K562 (cell line): ENCODE data around the gene FAM114A2. TPM values are rescaled to one million over a fixed set of nuclear protein-coding genes. Genes with fewer than 3 reads are reported as not detected.

ENCODE experiments used
- ATAC-seq: fragments of 200-7000 bp; cut with Tn5 transposase; 3 replicates; pipeline ENCODE4 v1.9.1; 2020; ENCODE audit warnings: moderate library complexity
- BruUV-seq: library from RNA; stranded (reverse); fragments of 400-500 nt; replicated peaks from 2 replicates; lab custom pipeline; 2021; lab: Mats Ljungman, UMichigan
- CTCF ChIA-PET: fragments of 300-600 bp; formaldehyde crosslinking; extraction: SDS; loops from one replicate; lab custom pipeline; 2021; ENCODE audit warnings: low intra/inter-chr PET ratio; lab: Yijun Ruan, JAX
- POLR2A ChIA-PET: fragments of 300-600, 350-650 bp; sonication (Branson Sonifier 250); formaldehyde crosslinking; extraction: SDS; loops from one replicate; lab custom pipeline; 2021; ENCODE audit warnings: antibody characterized with exemption, inconsistent platforms; lab: Yijun Ruan, JAX
- DNase-seq, 4 experiments: peaks; one replicate each; pipeline versions ENCODE4 v3.0.0 to v3.0.0-alpha.2; 2011 to 2018; ENCODE audit warnings: low spot score in 3 of 4, mixed read lengths in 3 of 4; ENCODE audit errors: extremely low read depth in 1 of 4
- FAIRE-seq: peaks from 2 replicates; lab custom pipeline; 2011; peaks lifted over from hg19 to GRCh38; lab: Jason Lieb, UNC
- H2AFZ ChIP-seq: 2 replicates; pipeline ENCODE4 v1.6.0; 2011; ENCODE audit warnings: low read depth, low read length, control low read depth, inconsistent platforms
- H3K27ac ChIP-seq: fragments of 200-600 bp; 3 replicates; pipeline ENCODE4 v1.8.0; 2011; ENCODE audit warnings: low read depth, mild to moderate bottlenecking, control low read depth, inconsistent platforms, low read length, moderate library complexity, mixed read lengths; ENCODE audit errors: extremely low read depth
- H3K27me3 ChIP-seq, 2 experiments: fragments of 300-600 bp in 1 of 2; 2 replicates in 1 of 2; 3 replicates in 1 of 2; pipeline versions ENCODE4 v1.6.0 to v1.8.0; 2011; ENCODE audit warnings: inconsistent platforms in 2 of 2, low read length in 2 of 2, mild to moderate bottlenecking in 1 of 2, mixed read lengths in 1 of 2, moderate library complexity in 1 of 2; ENCODE audit not compliant: control insufficient read depth in 2 of 2, insufficient read depth in 2 of 2
- H3K36me3 ChIP-seq: fragments of 300-600 bp; 3 replicates; pipeline ENCODE4 v1.8.0; 2011; ENCODE audit warnings: mild to moderate bottlenecking, low read length, inconsistent platforms; ENCODE audit not compliant: control insufficient read depth, insufficient read depth
- H3K4me1 ChIP-seq, 2 experiments: fragments of 200-600 bp in 1 of 2; replicated peaks in 1 of 2; 2 replicates in 1 of 2; 3 replicates in 1 of 2; pipeline versions ENCODE4 v1.5.1 to v1.8.0; 2011; ENCODE audit warnings: inconsistent platforms in 2 of 2, low read length in 2 of 2, mild to moderate bottlenecking in 1 of 2, mixed read lengths in 1 of 2, moderate library complexity in 1 of 2; ENCODE audit not compliant: control insufficient read depth in 2 of 2, insufficient read depth in 2 of 2
- H3K4me2 ChIP-seq: 2 replicates; pipeline ENCODE4 v1.6.1; 2011; ENCODE audit warnings: low read length, control low read depth, inconsistent platforms, mixed read lengths; ENCODE audit not compliant: insufficient read depth
- H3K4me3 ChIP-seq: fragments of 200-600 bp; sonication (generic), shearing (Covaris generic); 2 replicates; pipeline ENCODE4 v1.5.1; 2016; ENCODE audit warnings: control low read depth, inconsistent platforms
- H3K79me2 ChIP-seq: fragments of 200-600 bp; 3 replicates; pipeline ENCODE4 v1.8.0; 2011; ENCODE audit warnings: low read length, inconsistent platforms; ENCODE audit not compliant: control insufficient read depth, insufficient read depth
- H3K9ac ChIP-seq, 2 experiments: 2 replicates each; pipeline versions ENCODE4 v1.6.0 to v1.6.1; 2011; ENCODE audit warnings: low read depth in 2 of 2, low read length in 2 of 2, control low read depth in 1 of 2, inconsistent platforms in 1 of 2, mild to moderate bottlenecking in 1 of 2, mixed read lengths in 1 of 2; ENCODE audit not compliant: insufficient read depth in 1 of 2
- H3K9me1 ChIP-seq: one replicate; pipeline ENCODE4 v1.6.0; 2011; ENCODE audit warnings: inconsistent platforms, mild to moderate bottlenecking, low read length, moderate library complexity; ENCODE audit not compliant: control insufficient read depth, insufficient read depth
- H3K9me3 ChIP-seq: replicated peaks from 2 replicates; pipeline ENCODE4 v1.5.1; 2011; ENCODE audit warnings: low read depth, low read length, inconsistent platforms; ENCODE audit not compliant: control insufficient read depth, insufficient read depth
- H4K20me1 ChIP-seq: replicated peaks from 2 replicates; pipeline ENCODE4 v1.6.1; 2011; ENCODE audit warnings: low read length, inconsistent platforms, mixed read lengths; ENCODE audit not compliant: control insufficient read depth, insufficient read depth
- FOSL1 ChIP-seq: fragments of 200-800 bp; sonication (Bioruptor generic); conservative IDR thresholded peaks from 2 replicates; pipeline ENCODE4 v1.6.1; 2016; ENCODE audit warnings: missing genetic modification characterization, missing compliant biosample characterization
- MYBL2 ChIP-seq, 2 experiments: fragments of 450-650 bp in 1 of 2; sonication (generic) in 1 of 2; formaldehyde crosslinking in 1 of 2; IDR thresholded peaks; 2 replicates each; pipeline versions ENCODE4 v1.6.1 to v1.8.1; 2017 to 2022; ENCODE audit warnings: borderline replicate concordance in 1 of 2, inconsistent platforms in 1 of 2, low read depth in 1 of 2, mild to moderate bottlenecking in 1 of 2, missing genetic modification reagents in 1 of 2, moderate library complexity in 1 of 2
- WGBS: fragments of 100-300 bp; shearing (Covaris generic); methylation state at CpG from one replicate; pipeline ENCODE4 v1.1.6; 2016; ENCODE audit warnings: low coverage, mixed read lengths; ENCODE audit not compliant: insufficient coverage; ENCODE audit errors: missing lambda C conversion rate; 5-methylcytosine and 5-hydroxymethylcytosine counted together
- in situ Hi-C: fragments of 300-500 bp; cut with MboI; formaldehyde crosslinking; loops from 4 replicates; pipeline ENCODE4 v1.15.0; 2018; ENCODE audit warnings: inconsistent platforms, mixed read lengths
- intact Hi-C: fragments of 100-400 bp; cut with micrococcal nuclease; formaldehyde crosslinking; loops from 2 replicates; pipeline ENCODE4 v1.14.2; 2022
- polyA plus RNA-seq, 8 experiments: library from polyadenylated mRNA; depleted of rRNA in 4 of 8; stranded (reverse) in 5 of 8; unstranded in 3 of 8; fragments of >200 nt; fragmentation: Nextera tagmentation in 2 of 8; fragmentation: Illumina TruSeq in 1 of 8; extraction: Ambion mirVana in 2 of 8; extraction: Trizol in 1 of 8; gene quantifications; 2 replicates each; pipeline versions ENCODE4 v1.2.1 to v1.2.3, GENCODE V29; 2011 to 2014; ENCODE audit warnings: inconsistent platforms in 1 of 8, missing spikeins in 1 of 8
- total RNA-seq, 7 experiments: library from RNA; depleted of rRNA in 6 of 7; stranded (reverse); fragments of >200 nt in 6 of 7; fragmentation: Illumina TruSeq in 2 of 7; extraction: Trizol in 2 of 7; gene quantifications; 2 replicates each; pipeline versions ENCODE4 v1.2.1 to v1.2.3, GENCODE V29; 2011 to 2021; ENCODE audit warnings: low replicate concordance in 1 of 7
- TF ChIP-seq, protein P1 (sequence below): IDR thresholded peaks from 2 replicates; pipeline ENCODE4 v1.6.1; 2011; ENCODE audit warnings: borderline replicate concordance, low read depth, mild to moderate bottlenecking, moderate library complexity, low read length; ENCODE audit not compliant: insufficient read depth, poor library complexity, severe bottlenecking
- TF ChIP-seq, protein P2 (sequence below): fragments of 450-650 bp; IDR thresholded peaks from 2 replicates; pipeline ENCODE4 v1.6.1; 2018; ENCODE audit not compliant: partially characterized antibody

FAM114A2 gene
- total and polyA plus RNA-seq, 9 of the 15 experiments (the other 6 are each of a cell fraction or from before 2014, with no cell fraction given), result 14.4 to 28.1 (median 21.2) TPM

DNA sequence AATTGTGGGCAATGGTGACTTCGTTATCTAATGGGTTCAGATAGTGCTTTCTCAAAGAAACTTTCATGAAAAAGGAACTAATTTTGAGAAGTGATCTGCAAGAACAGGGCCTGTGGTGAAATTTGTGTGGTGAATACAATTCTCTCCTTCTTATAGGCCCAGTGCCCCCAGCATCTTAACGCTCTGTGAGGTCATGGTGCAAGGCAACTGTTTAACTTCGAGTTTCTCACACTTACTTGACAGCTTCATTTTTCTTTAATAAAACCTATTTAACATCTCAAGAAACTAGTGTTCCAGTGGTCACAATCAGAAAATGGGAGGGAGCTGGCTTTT, 69.2 kb downstream of the FAM114A2 start (continued):
- TF ChIP-seq, protein P1, sequence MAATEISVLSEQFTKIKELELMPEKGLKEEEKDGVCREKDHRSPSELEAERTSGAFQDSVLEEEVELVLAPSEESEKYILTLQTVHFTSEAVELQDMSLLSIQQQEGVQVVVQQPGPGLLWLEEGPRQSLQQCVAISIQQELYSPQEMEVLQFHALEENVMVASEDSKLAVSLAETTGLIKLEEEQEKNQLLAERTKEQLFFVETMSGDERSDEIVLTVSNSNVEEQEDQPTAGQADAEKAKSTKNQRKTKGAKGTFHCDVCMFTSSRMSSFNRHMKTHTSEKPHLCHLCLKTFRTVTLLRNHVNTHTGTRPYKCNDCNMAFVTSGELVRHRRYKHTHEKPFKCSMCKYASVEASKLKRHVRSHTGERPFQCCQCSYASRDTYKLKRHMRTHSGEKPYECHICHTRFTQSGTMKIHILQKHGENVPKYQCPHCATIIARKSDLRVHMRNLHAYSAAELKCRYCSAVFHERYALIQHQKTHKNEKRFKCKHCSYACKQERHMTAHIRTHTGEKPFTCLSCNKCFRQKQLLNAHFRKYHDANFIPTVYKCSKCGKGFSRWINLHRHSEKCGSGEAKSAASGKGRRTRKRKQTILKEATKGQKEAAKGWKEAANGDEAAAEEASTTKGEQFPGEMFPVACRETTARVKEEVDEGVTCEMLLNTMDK, result no peak

DNA sequence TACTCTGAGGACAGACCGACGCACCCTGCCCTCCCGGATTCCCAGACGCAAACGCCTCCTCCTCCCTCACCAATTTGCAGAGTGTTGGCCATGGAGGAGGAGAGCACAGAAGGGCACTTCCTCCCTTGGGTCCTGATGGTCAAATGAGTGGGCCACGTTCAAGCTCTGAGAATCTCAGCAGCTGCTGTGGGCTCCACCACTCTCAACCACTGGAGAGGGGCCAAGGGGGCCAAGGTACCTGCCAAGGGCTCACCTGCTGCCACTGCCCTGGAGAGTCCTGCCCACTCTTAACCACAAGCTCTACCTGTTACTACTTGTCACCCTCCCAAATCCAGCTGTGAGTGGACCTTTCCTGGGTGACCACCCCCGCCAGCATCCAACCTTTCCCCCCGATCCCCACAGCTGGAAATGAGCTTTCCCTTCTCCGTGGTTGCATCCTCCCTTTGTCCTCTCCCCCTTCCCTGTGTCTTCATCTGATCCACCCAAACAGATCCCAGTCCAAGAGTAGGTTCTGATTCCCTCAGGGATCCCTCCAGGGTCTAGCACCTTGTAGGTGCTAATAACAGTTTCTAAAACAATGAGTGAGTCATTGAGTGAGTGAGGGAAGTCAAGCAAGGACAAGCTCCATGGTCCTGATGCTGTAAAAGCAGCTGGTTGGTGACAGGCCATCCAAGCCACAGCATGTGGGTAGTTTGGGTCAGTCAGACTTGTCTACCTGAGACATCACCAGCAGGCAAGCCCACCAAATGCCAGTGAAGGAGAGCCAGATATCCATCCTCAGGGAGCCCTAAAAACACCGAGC, 69.7 kb downstream of the FAM114A2 start:
- Histone ChIP-seq H3K9me3 (no peaks in the 10 kb centered on the region), H3K9ac (no peak overlapping the region), H2AFZ (no peak overlapping the region), H3K79me2 (no peaks in the 10 kb centered on the region), H3K27me3 (peaks cover 3 to 19% of the 10 kb centered on the region in 2 experiments; a peak in 3 of 5 replicates), H3K9me1 (no peaks in the 10 kb centered on the region), H3K4me1 (no peaks in the 10 kb centered on the region), H3K4me2 (no peak overlapping the region), H3K4me3 (no peak overlapping the region), H4K20me1 (0 out of 2 replicates have a peak, but pooled peaks cover 4% of the 10 kb centered on the region), H3K36me3 (no peaks in the 10 kb centered on the region), H3K27ac (no peak overlapping the region)
- POLR2A ChIA-PET, result interaction anchor here (1.3 kb wide), 1 partner anchor 12 kb away, joined by 3 read pairs; no protein-coding TSS in a partner anchor
- intact Hi-C loops, result loop anchor here (5.0 kb wide), 1 partner anchor 152 kb away; no protein-coding TSS in a partner anchor
- 1% methylated on average over 10 of the region's 10 CpGs for WGBS
- TF ChIP-seq FOSL1 (tag) (no peak), MYBL2 (IDR thresholded peaks at IDR 0.05; ENCODE audit: low read depth) (no peak), MYBL2 (CRISPR knock-in tag; IDR thresholded peaks at IDR 0.05; ENCODE audit: borderline replicate concordance) (no peak)
- TF ChIP-seq, protein P2, sequence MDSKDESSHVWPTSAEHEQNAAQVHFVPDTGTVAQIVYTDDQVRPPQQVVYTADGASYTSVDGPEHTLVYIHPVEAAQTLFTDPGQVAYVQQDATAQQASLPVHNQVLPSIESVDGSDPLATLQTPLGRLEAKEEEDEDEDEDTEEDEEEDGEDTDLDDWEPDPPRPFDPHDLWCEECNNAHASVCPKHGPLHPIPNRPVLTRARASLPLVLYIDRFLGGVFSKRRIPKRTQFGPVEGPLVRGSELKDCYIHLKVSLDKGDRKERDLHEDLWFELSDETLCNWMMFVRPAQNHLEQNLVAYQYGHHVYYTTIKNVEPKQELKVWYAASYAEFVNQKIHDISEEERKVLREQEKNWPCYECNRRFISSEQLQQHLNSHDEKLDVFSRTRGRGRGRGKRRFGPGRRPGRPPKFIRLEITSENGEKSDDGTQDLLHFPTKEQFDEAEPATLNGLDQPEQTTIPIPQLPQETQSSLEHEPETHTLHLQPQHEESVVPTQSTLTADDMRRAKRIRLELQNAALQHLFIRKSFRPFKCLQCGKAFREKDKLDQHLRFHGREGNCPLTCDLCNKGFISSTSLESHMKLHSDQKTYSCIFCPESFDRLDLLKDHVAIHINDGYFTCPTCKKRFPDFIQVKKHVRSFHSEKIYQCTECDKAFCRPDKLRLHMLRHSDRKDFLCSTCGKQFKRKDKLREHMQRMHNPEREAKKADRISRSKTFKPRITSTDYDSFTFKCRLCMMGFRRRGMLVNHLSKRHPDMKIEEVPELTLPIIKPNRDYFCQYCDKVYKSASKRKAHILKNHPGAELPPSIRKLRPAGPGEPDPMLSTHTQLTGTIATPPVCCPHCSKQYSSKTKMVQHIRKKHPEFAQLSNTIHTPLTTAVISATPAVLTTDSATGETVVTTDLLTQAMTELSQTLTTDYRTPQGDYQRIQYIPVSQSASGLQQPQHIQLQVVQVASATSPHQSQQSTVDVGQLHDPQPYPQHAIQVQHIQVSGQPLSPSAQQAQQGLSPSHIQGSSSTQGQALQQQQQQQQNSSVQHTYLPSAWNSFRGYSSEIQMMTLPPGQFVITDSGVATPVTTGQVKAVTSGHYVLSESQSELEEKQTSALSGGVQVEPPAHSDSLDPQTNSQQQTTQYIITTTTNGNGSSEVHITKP, result peak; percentile 48
- no peak for FAIRE-seq
- no peak for DNase-seq
- in situ Hi-C loops, result loop anchor here (10.0 kb wide), 2 partner anchors 636 to 1434 kb away; no protein-coding TSS in a partner anchor
- BruUV-seq, result no TSS peak
- CTCF ChIA-PET, result no interaction called here
- no peak for ATAC-seq
